GM18499 (cell line): ENCODE results near the gene DGKI.

ENCODE experiments used
- ATAC-seq: cut with Tn5 transposase; IDR thresholded peaks from one replicate; pipeline ENCODE4 v1.9.1; 2021; ENCODE audit warnings: moderate number of reproducible peaks; ENCODE audit not compliant: insufficient read depth, unreplicated experiment

Gene DGKI

DNA sequence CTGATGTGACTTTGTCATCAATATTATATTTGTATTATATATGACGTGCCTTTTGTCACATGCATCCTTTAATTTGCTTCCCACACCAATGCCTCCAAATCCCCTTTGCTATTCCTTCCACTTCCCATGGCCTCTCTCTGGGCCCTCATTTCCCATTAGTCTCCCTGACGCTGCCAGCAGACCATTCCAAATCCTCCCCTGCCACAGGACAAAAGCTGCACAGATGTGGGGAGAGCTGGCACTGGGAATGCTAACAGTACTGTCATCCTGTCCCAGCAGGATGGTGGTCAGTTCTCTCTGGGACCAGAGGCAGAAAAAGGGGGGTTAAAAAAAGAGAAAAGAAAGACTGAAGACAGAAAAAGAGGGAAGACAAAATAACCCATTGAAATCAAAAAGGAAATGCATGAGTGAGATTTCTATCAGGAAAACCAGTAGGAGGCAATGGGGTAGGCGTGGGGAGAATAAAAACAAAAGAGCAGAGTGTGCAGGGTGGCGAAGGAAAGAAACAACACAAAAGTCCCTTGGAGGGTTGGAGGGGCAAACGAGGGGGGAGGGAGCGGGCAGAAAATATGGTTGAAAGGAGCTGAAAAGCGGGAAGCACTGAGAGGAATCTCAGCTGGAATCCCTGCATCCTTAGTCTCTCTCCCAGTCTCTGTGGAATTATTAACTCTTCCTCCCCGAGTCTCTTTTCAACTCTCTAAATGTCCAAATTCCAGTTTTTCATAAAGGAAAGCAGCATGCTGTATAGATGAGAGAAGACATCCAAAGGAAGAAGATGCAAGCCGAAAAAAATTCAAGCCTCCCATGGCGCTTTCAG lies 444.0 kb downstream of the DGKI start:
- ATAC-seq: no peak

DNA sequence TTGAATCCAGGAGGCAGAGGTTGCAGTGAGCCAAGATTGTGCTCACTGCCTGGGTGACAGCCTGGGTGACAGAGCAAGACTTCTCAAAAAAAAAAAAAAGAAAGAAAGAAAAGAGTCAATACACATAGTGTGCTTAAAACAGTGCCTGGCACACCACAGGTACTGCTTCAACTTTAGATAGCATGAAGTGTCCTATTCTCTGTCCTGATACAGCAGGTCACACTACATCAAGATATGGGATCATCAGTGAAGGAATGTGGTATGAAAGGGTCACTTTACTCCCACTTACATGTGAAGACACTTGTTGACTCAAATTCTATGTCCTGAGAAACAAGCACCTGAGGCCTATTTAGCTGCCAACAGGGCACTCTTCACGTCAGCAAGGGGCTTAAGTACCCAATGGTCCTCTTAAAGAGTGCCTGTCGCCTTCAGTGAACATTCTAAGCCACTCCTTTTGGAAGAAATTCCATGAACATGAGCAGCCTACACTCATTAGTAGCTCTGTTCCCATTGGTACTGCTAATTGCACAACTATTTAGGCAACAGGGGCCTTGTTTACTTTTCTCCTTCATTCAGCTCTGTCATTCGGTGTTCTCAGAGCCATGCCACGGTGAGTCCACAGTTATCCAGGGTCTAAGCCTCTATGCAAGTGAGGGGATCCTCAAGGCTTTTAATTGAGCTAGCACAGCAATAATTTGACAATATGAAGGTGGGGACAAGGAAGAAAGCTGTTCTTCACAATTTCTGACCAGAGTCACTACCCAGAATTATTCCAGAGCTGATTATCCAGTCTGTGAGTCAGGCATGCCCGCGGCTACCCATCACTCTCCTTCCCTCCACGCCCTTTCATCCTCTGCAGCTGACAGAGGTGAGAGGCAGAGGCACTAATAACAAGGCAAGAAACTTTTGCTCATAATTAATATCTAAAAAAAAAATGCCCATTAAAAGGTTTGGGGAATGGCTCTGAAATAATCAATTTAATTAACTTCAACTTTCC lies 446.6 kb downstream of the DGKI start:
- no peak for ATAC-seq

DNA sequence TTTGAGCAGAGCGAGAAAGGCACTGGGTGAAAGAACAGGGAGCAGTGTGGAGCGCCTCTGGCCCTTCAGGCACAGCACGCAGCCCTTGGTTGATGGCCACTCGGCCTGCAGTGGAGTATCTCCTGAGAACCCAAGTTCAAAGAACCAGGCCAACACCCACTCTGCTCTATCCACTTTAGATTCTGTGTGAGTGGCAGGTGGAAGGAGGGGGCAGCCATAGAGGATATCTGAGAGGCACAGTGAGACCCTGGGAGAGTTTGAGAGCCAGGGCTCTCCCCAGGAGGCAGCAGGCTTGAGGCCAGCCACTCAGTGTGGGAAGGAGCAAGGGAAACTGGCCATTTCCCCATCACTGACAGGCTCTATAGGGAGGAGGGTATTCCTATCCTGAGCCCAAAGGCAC lies 450.7 kb downstream of the DGKI start:
- ATAC-seq: no peak

DNA sequence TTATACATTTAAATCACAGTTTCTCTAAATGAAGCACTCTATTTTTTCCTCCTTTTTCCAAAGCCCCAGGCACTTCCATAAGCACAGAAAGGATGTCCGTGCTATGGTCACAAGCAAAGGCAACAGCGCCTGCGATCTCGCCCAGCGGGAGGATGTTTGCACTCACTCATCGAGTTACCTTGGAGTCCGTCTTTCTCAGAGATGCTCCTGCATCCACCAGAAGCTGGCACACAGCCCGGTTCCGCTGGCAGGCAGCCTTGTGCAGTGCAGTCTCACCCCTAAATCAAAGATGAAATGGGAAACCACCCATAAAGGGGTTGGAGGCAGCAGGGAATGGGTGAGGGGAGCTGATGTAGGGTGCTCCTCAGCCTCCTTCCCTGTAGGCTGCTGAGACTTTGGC lies 451.4 kb downstream of the DGKI start:
- ATAC-seq: no peak

DNA sequence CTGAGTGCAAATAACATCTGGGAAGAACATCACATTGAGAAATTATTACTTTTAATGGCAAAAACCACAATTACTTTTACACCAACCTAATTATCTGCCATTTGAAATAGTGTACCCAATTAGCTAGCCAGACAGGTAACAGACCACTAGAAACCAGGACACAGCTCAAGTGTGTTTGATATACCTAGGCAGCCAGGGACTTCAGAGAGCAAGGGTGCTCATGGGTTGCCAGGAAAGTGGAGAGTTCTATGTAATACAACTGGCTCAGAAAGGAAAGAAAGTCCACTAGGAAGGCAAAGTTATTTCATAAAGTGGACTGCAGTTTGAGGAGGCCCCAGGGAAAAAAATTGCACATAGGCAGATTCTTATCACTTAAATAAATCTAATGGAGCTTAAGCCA lies 453.2 kb downstream of the DGKI start:
- ATAC-seq: no peak

DNA sequence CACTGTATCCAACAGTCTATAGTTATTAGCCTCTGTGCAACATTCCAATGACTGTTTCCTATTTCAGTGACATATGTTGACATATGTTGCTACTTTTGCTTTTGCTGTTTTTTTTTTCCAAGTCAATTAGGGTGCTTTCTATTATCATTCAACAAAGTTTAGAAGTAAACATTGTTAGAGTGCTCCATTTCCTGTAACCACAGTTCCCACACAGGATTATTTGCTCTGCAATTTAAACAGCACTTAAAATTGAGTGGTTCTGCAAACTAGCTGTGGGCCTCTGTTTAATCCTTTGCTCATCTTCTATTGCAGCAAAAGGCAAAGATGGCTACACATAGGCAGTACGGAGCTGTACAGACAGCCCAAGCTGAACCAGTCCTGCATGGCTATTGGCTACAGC lies 456.7 kb downstream of the DGKI start:
- no peak for ATAC-seq

DNA sequence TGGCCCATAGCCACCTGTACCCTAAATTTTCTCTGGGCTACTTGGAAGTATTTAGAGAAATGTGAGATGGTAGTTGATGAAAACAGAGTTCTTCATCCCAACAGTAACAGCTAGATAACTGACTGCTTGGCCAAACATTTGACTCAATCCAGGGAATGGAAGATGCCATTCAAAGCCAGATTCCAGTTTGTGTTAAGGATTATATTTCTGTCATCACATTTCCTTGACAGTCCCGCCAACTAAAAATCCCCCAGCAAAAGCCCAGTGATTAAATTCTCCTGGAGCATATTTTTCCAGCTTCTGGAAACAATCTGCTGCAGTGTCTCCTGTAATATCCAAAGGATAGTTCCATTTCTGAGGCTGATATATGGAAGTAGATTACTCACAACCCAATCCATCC lies 457.9 kb downstream of the DGKI start:
- no peak for ATAC-seq

DNA sequence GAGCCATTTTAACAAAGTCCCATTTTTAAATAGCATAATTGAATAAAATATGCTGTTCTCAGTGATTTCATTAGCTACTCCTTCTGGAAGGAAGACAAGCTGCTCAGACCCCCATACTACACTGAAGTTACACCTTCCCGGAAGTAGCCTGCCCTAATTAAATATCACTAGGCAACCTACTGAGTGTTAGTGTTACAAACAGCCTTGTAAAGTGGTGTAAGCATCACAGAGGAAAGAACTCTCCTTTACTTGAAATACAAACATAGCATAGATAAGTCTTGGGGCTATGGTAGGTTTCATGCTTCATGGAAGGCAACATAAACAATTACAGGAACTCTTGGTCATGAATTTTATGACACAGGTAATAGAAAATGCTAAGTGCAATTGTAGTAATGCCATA lies 459.8 kb downstream of the DGKI start:
- no peak for ATAC-seq

DNA sequence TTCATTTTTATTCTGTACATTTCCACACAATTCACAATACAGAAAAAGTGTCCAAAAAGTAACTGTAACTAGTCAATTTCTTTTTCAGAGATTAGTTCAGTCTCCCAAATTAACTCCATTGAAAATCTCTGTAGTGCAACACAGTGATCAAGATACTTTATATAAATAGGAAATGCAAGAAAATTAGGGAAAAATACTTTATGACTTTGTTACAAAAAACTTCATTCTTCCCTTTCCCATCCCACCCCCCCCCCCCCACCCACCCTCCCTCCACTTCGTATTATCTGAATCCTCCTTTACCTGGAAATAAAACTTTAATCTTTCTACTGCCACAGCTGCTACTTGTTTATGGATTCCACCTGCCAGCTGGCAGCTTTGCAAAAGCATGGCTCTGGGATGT lies 465.7 kb downstream of the DGKI start:
- ATAC-seq: no peak

DNA sequence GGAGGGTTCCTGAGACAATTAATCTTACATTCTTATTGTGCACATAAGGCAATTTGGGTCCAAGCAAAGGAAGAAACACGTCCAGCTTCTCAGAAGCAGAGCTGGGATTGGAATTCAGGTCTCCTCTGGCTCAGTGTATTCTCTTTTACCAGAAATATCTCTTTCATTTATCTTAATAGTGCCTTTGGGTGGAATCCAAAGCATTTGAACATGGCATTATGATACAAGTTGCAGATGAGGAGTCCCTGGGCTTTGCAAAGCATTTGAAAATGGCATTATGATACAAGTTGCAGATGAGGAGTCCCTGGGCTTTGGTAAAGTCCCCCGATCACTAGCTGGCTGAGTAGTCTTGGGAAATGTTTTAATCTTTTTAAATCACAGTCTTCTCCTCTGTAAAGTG lies 473.3 kb downstream of the DGKI start:
- no peak for ATAC-seq

DNA sequence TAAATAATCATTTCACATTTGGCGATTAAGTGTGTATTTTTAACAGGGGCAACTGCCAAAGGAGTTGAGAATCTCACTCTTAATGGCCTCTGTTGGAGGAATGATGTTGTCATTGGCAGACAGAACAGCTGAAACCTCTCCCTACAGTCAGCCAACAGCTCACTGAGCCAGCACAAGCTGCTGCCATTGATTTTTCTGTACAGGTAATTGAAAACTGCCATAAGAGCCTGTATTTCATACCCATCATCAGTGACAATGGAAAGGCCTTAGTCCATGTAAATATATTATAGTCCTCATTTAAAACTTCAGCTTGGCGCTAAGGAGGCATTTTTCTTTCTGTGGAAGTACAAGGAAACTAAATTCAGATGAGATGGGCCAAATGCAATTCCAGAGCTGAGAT lies 475.2 kb downstream of the DGKI start:
- no peak for ATAC-seq

DNA sequence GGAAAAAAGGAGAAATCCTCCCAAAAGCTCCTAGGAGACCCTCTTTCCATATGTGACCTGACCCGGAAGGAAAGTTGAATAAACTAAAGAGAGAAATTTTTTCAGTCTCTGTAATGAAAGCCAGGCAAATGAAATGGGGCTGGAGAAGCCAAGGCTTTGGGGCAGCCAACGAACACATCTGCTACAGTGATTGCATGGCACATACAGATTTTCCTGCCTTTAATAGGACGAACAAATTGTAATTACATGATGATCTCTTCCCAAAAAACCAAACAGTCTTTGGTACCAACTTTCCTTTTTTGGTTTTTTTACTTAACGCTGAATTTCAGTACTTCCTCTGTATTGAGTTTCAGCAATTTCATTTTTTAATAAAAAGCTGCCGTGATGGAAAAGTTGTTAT lies 479.8 kb downstream of the DGKI start:
- ATAC-seq: no peak

DNA sequence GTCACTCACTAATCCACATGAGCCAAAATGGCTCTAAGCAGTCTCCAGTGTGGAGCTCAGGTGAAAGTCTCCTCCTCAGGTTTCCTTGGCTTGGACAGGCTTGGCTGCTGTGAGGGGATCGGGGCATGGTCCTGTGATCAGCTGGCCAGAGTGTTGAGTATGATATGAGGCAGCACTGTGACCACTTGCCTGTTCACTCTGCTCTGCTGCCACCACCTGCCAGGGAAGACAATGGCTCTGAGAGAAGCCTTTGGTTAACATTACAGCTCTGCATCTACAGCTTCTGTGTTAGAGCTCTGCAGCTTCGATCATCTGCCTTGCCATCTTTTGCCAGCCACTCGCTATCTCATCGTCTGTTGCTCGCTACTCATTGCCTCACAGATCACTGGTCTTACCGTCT lies 483.1 kb downstream of the DGKI start:
- no peak for ATAC-seq

DNA sequence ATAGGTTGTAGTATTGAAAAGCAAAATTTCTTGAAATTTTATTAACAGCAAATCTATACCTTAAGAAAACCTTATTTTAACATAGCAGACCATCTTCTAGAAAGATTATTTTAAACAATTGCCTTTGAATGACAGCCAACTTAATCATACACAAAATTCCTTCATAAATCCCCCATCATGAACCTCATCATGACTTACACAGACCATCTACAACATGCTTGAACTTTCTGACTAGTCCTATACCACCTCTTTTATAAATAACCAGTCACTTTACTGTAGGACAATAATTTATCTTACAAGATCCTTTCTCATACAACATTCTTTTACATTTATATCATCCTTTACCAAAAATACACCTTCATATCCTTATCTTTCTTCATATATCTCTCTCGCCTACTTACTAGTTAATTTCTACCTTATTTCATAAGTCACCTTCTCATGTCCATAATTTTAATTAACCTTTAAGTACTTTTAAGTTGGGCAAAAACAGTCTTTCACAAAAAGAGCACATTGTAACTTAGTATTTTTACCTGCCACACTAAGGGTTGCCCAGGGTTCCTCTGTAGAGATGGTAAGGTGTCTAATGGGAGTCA lies 486.6 kb downstream of the DGKI start:
- no peak for ATAC-seq

DNA sequence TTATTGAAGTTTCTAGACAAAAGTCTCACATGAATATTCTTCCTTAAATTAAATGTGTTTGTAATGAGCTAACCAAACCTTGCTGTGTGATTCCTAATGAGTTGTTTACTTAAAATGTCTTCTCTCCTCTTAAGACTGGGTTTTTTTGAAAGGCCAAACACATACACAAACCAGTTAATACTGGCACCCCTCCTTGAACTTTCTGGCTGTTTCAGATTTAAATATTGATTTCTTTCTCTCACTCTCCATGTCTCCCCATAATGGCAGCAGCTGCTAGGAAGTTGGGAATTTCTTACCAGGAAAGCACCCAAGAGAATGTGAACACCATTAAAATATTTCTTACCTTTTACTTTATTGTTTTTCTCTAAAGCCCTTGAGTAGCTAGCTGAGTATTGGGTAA lies 491.8 kb downstream of the DGKI start:
- no peak for ATAC-seq

DNA sequence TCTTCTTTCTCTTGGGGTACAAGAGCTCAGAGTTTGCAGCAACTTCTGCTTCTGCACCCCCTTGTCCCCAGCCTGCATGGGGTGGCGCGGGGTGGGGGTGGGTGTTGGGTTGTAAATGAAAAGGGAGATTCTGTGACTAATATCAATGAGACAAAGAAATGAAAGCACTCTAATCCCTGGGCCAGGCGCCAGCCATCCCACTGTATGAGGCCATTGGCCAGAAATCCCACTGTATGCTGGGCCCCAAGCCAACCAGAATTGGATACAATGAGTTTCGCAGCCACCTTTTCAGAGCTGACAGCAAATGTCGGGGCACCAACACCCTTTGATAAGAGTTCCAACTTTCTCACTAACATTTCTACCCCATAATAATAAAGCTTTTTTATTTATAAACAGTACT lies 492.4 kb downstream of the DGKI start:
- ATAC-seq: no peak

DNA sequence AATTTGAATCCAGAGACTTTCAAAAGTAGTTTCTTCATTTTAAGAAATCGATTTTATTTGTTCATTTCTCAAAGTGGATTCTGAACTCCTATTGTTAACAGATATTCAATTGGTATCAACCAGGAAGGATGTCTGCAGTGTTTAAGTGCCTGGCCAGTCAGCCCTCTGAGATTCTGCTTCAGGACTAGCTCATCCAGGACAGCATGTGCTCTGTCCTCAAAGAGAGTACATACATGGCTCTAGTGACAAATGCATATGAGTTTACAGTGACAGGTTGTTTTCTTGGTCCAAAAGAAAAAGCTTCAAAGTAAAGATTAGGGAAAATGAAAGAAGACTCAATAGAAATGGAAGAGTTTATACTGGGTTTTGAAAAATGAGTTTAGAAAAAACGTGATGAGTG lies 494.8 kb downstream of the DGKI start:
- ATAC-seq: no peak

DNA sequence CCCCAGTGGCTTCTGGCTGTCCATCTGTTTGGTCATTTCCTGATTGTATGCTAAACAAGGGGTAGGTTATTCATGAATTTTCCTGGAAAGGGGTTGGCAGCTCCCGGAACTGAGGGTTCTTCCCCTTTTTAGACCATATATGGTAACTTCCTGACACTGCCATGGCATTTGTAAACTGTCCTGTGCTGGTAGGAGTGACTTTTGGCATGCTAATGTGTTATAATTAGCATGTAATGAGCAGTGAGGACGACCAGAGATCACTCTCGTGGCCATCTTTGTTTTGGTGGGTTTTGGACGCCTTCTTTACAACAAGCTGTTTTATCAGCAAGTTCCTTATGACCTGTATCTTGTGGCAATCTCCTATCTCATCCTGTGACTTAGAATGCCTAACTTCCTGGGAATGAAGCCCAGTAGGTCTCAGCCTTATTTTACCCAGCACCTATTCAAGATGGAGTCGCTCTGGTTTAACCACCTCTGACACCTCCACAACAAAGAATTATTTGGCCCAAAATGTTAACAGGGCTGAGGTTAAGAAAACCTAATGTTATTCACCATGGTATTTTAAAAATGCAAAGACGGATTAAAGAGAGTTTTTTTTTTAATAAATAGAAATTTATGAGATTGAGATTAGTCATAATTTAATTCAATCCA lies 500.9 kb downstream of the DGKI start:
- ATAC-seq: no peak

DNA sequence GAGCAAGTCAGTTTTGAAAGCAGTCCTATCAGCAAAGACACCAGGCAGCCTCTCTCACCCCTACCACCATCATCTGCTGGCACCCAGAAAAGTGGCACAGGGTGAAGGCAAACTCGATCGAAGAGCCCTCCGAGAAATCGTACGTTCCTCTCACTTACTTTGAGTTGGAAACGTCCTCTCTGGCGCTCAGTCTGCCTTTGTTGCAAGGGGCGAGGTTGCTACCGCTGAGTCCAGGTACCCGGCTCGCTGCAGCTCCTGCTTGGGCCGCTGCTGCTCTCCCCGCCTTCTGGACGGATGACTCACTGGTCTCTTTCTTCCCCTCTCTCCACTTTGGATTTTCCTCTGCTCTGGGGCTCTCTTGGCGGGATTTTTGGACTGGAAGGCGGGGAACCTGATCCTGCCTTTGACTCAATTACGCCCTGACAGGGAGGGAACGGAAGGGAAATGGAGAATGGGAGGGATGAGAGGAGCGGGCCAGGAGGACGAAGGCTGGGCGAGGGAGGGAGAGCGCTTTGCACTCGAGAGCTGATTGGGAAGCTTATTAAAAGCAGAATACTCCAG lies 503.4 kb downstream of the DGKI start, which contains the start of gene PTN:
TSS of gene PTN (minus strand) at position 453 of the 561 bp plus-strand sequence. CDS start 88,760 bp downstream, outside the sequence.
- ATAC-seq: no peak

DNA sequence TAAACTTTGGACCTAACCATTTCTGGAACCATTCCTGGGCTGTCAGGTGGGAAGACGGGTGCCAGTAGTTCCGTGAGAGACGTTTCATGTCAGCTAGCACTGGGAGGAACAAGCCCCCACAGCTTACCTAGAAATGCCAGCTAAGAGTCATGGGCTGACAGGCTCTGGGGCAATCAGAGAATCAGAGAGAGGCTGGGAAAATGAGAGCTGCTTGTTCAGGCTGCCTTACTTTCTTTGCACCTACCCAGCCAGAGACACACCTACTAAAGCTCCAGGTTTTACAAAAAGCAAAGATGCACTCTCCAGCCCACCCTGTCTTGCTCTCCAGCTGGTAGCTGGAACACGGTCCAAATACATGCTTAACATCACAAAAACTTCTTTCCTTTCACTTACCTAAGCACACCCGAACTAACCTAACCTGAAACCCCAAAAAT lies 503.9 kb downstream of the DGKI start:
- ATAC-seq: no peak
